Lower leg skin (tissue), 3 donors: Measurements from ENCODE around the gene CCN5.

Source experiments
- CTCF ChIP-seq, 3 donors: fragments of 450-650 bp; IDR thresholded peaks; one replicate each; pipeline ENCODE4 v1.5.1; 2016; ENCODE audit warnings: antibody characterized with exemption in 3 of 3, mild to moderate bottlenecking in 3 of 3, moderate library complexity in 2 of 3
- POLR2A ChIP-seq, 2 donors: fragments of 450-650 bp; IDR thresholded peaks; one replicate each; pipeline ENCODE4 v1.6.1; 2016 to 2017; ENCODE audit warnings: antibody characterized with exemption in 2 of 2, mild to moderate bottlenecking in 1 of 2, moderate library complexity in 1 of 2

GRCh38 chr20:44746367-44747165 lies 31.4 kb downstream of the CCN5 start:
- TF ChIP-seq CTCF (IDR thresholded peaks at IDR 0.05): no peak
- no peak for TF ChIP-seq POLR2A (IDR thresholded peaks at IDR 0.05)
